ENCODE results near the gene WDR70.
"Not testable (repeated sequence)": the region's sequence is repeated elsewhere in the genome, so short reads cannot be mapped to it uniquely, and the experiment has no call there.

Gene WDR70

GRCh38 chr5:37575541-37576489 is 196.7 kb downstream of the WDR70 start:
- no peak for DNase-seq

DNA sequence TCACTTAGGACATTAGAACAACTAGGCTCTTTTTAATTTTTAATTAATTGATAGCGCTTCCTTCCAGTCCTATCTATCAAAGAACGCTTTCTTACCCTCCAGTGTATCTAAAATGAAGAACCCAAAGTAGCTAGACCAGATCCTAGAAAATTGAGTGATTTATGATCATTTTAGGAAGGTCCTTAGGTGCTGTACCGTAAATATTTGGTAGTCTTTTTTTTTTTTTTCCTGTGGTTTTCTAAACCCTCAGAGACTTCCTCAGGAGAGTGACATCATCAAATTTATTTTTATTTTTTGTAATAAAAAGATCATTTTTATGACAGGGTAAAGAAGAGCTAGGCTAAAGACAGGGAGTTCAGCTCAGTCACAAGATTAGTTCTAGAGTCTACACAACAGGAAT is 197.4 kb downstream of the WDR70 start:
- DNase-seq: no peak

DNA sequence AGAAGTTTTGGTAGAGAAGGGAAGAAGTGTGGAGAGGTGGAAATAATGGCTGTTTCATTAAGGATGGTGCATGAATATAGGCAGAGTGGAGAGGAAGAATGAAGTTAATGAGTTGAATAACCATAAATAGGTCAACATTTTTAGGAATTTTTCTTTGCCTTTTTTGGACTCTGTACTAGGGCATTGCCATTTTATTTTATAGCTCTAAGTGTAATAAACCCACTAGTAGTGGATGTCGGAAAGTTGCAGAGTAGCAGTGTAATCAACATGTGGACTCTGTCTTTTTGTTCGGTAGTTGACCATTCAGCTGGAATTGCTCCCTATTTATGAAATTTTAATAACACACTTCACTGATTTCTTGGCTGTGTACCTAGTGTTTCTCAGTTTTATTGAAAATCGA is 199.1 kb downstream of the WDR70 start:
- no peak for DNase-seq

DNA sequence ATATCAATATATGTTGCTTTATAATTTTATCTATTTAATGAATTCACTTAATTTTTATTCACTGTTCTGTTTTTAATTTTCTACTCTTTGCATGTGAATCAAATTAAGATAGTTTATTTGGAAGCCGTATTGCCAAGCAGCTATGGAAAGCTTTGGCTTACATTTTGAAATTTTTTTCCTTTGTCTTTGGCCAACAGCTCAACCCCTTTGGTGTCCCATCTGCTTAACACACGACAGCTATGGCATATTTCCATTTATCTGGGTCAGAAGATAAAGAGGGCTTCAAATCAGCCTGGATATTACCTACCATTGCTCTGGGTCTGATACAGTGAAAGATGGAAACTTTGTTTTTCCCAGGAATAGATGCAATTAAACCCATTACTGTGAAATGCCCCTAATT is 201.0 kb downstream of the WDR70 start:
- no peak for DNase-seq

- no peak for DNase-seq
These were observed 203.1 kb downstream of the WDR70 start for GRCh38 chr5:37582202-37582601.

- DNase-seq: not testable (repeated sequence)
These were observed 214.2 kb downstream of the WDR70 start for GRCh38 chr5:37593292-37593691.

DNA sequence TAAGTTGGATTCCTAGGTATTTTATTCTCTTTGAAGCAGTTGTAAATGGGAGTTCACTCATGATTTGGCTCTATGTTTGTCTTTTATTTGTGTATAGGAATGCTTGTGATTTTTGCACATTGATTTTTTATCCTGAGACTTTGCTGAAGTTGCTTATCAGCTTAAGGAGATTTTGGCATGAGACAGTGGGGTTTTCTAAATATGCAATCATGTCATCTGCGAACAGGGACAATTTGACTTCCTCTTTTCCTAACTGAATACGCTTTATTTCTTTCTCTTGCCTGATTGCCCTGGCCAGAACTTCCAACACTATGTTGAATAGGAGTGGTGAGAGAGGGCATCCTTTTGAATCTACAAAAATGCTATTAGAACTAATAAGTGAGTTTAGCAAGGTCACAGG is 215.7 kb downstream of the WDR70 start:
- DNase-seq: not testable (repeated sequence)

- DNase-seq: no peak
These were observed 219.6 kb downstream of the WDR70 start for GRCh38 chr5:37598733-37599132.

GRCh38 chr5:37601163-37601562 is 222.0 kb downstream of the WDR70 start:
- DNase-seq: no peak

GRCh38 chr5:37603072-37603471 is 224.0 kb downstream of the WDR70 start:
- no peak for DNase-seq

GRCh38 chr5:37604290-37604689 is 225.2 kb downstream of the WDR70 start:
- no peak for DNase-seq

- DNase-seq: no peak
These were observed 227.0 kb downstream of the WDR70 start for GRCh38 chr5:37606148-37606547.

DNA sequence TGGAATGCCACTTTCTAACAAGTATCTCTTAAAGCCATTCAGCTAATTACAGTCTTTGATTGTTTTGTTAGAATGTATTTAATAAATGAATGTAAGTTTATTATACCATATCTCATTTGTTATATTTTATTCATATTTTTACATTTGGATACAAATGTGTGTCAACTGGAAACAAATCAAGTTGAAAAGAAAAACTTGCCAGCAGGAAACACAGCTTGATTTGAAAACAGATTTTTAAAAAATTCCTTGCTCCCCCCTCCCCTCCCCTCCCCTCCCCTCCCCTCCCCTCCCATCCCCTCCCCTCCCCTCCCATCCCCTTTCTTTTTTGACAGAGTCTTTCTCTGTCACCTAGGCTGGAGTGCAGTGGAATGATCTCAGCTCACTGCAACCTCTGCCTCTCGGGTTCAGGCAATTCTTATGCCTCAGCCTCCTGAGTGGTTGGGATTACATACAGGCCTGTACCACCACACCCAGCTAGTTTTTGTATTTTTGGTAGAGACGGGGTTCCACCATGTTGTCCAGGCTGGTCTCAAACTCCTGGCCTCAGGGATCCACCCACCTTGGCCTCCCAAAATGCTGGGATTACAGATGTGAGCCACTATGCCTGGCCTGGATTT is 227.6 kb downstream of the WDR70 start:
- no peak for DNase-seq

DNA sequence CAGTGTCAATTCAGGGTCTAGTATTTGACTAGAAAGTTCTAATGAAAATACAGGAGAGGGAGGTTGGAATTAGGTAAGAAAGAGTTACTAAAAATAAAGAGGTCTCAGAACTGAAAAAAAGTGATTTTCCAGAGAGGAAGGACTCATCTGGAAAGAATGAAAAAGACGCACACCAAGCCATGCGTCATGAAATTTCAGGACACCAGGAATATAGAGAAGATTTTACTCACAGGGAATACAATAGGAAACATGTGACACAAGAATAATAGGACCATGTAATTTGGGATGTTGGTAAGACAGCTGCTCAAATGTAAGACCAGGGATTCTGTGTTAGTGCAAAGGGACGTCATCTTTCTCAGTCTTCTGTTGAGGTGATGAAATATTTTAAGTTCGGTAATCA is 236.1 kb downstream of the WDR70 start:
- no peak for DNase-seq

GRCh38 chr5:37619353-37619752 is 240.2 kb downstream of the WDR70 start:
- no peak for DNase-seq

DNA sequence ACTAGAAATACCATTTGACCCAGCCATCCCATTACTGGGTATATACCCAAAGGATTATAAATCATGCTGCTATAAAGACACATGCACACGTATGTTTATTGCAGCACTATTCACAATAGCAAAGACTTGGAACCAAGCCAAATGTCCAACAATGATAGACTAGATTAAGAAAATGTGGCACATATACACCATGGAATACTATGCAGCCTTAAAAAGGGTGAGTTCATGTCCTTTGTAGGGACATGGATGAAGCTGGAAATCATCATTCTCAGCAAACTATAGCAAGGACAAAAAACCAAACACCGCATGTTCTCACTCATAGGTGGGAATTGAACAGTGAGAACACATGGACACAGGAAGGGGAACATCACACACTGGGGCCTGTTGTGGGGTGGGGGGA is 243.2 kb downstream of the WDR70 start:
- DNase-seq: not testable (repeated sequence)

DNA sequence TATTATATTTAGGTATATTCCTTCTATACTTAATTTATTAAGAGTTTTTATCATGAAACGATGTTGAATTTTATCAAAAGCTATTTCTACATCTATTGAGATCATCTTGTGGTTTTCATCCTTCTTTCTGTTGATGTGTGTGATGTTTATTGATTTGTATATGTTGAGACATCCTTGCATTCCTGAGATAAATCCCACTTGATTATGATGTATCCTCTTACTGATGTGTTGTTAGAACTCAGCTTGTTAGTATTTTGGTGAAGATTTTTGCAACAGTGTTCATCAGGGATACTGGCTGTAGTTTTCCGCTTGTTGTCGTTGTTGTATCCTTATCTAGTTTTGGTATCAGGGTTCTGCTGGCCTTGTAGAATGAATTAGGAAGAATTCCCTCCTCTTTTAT is 247.1 kb downstream of the WDR70 start:
- no peak for DNase-seq

DNA sequence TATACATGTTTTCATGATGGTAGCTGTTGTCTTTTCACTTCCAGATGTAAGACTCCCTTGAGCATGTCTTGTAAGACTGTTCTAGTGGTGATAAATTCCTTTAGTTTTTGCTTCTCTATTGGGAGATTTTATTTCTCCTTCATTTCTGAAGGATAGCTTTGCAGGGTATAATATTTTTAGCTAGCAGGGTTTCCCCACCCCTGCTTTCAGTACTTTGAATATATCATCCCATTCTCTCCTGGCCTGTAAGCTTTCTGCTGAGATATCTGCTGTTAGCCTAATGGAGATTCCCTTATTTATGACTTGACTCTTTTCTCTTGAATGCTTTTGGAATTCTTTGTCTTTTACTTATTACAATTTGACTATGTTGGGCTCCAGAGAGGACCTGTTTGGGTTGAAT is 249.8 kb downstream of the WDR70 start:
- no peak for DNase-seq

GRCh38 chr5:37631939-37632338 is 252.8 kb downstream of the WDR70 start:
- no peak for DNase-seq

GRCh38 chr5:37637165-37637845 is 258.2 kb downstream of the WDR70 start:
- no peak for DNase-seq

GRCh38 chr5:37638897-37639296 is 259.8 kb downstream of the WDR70 start:
- no peak for DNase-seq

DNA sequence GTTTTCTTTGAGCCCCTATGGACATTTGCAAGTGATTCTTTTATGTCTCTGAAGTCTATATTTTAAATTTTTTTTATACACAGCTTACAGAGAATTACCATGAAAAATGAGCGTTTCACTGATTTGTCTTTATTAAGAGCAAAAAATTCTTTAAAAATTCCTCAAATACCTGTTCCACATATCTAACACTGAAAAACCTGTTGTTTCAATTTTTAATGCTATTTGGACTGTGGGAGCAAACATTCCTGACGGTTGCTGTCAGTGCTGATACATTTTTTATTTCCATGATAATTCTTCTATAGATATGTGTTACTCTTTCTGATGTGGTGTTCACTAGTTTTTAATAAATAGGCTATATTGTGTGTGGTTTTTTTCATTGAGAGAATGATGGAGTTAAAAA is 261.0 kb downstream of the WDR70 start:
- DNase-seq: no peak

- no peak for DNase-seq
These were observed 262.8 kb downstream of the WDR70 start for GRCh38 chr5:37641933-37642332.

- DNase-seq: no peak
These were observed 266.6 kb downstream of the WDR70 start for GRCh38 chr5:37645707-37646106.

Data from activated T-cell treated with anti-CD3 and anti-CD28 coated beads for 4 hours (primary cell).